AG04449 (cell line): ENCODE measurements around the gene IFRD2.

Experiments
- CTCF ChIA-PET: fragments of 350-600 bp; formaldehyde crosslinking; extraction: SDS; loops from one replicate; lab custom pipeline; 2021; ENCODE audit warnings: antibody characterized with exemption; lab: Yijun Ruan, JAX
- POLR2A ChIA-PET: fragments of 400-600, 350-600 bp; formaldehyde crosslinking; extraction: SDS; loops from one replicate; lab custom pipeline; 2020; ENCODE audit warnings: antibody characterized with exemption, inconsistent platforms; lab: Yijun Ruan, JAX
- DNase-seq: peaks from one replicate; pipeline ENCODE4 v3.0.0-alpha.2; 2010; ENCODE audit warnings: low read depth, low spot score
- H3K4me3 ChIP-seq: 2 replicates; pipeline ENCODE4 v1.5.1; 2011; ENCODE audit warnings: low read depth, mild to moderate bottlenecking, control low read depth, low read length
- TF ChIP-seq, protein P1 (sequence below): IDR thresholded peaks from one replicate; pipeline ENCODE4 v1.5.1; 2011; ENCODE audit warnings: mild to moderate bottlenecking, moderate library complexity, low read length, control low read depth, inconsistent platforms; ENCODE audit not compliant: insufficient read depth; ENCODE audit errors: missing control alignments

Gene IFRD2

DNA sequence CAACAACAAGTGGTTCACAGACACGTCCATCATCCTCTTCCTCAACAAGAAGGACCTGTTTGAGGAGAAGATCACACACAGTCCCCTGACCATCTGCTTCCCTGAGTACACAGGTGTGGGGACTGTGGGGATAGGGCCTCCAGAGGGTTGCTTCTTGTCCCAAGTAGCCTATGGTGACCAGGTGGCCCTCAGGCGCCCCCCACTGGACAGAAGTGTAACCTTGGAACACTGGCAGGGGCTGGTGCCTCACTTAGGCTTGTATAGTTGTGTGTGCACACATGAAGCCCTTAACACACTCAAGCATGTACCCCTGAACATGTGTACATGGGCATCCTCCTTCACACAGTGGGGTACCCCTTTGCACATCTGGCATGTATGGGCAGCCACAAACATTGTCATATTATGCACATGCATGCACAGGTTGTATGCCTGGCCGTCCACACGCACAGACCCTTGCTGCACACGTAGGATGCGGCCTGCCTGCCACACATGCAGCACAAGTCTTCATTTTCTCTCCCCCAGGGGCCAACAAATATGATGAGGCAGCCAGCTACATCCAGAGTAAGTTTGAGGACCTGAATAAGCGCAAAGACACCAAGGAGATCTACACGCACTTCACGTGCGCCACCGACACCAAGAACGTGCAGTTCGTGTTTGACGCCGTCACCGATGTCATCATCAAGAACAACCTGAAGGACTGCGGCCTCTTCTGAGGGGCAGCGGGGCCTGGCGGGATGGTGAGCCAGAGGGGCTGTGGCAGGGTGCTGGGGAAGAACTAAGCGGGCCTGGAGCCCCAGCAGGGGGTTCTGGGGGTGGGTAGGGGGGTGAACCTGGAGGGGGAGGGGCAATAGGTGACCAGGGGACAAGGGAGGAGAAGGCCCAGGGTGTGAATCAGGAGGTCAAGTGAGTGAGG, 35.0 kb downstream of the IFRD2 start:
- CTCF ChIA-PET = interaction anchor here (1.2 to 47.4 kb wide), 4 partner anchors 9 to 63 kb away, joined by 3 to 1609 read pairs (median 829); partner anchors contain the start of genes GNAI2, GNAT1, LSMEM2 and SEMA3B
- H3K4me3 ChIP-seq = no peak overlapping the region
- TF ChIP-seq, protein P1, sequence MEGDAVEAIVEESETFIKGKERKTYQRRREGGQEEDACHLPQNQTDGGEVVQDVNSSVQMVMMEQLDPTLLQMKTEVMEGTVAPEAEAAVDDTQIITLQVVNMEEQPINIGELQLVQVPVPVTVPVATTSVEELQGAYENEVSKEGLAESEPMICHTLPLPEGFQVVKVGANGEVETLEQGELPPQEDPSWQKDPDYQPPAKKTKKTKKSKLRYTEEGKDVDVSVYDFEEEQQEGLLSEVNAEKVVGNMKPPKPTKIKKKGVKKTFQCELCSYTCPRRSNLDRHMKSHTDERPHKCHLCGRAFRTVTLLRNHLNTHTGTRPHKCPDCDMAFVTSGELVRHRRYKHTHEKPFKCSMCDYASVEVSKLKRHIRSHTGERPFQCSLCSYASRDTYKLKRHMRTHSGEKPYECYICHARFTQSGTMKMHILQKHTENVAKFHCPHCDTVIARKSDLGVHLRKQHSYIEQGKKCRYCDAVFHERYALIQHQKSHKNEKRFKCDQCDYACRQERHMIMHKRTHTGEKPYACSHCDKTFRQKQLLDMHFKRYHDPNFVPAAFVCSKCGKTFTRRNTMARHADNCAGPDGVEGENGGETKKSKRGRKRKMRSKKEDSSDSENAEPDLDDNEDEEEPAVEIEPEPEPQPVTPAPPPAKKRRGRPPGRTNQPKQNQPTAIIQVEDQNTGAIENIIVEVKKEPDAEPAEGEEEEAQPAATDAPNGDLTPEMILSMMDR = peak; percentile 58
- no peak for DNase-seq
- POLR2A ChIA-PET = no interaction called here

DNA sequence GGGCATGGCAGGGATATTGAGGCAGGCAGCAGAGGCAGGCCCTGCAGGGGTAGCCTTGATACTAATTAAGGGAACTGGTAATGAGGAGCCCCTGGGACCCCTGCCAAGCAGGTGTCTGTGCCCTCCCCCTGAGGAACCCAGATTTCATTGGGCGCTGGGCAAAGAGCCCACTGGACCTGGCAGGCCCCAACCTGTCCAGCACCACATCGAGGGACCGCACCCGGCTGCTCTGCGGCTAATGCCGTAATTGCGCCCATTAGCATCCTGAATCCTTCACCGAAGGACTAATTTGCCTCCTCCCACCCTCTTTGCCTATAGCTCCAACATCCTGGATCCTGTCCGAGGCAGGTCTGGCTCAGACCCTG, 37.0 kb downstream of the IFRD2 start:
- DNase-seq = no peak
- TF ChIP-seq, protein P1 = no peak
- POLR2A ChIA-PET = interaction anchor here (1.6 kb wide), 1 partner anchor 20 kb away, joined by 4 read pairs; no protein-coding TSS in a partner anchor
- no peak overlapping the region for H3K4me3 ChIP-seq
- CTCF ChIA-PET = interaction anchor here (6.8 to 47.4 kb wide), 3 partner anchors 11 to 61 kb away, joined by 49 to 1609 read pairs (median 1609); partner anchors contain the start of genes GNAI2, GNAT1, LSMEM2 and SEMA3B

DNA sequence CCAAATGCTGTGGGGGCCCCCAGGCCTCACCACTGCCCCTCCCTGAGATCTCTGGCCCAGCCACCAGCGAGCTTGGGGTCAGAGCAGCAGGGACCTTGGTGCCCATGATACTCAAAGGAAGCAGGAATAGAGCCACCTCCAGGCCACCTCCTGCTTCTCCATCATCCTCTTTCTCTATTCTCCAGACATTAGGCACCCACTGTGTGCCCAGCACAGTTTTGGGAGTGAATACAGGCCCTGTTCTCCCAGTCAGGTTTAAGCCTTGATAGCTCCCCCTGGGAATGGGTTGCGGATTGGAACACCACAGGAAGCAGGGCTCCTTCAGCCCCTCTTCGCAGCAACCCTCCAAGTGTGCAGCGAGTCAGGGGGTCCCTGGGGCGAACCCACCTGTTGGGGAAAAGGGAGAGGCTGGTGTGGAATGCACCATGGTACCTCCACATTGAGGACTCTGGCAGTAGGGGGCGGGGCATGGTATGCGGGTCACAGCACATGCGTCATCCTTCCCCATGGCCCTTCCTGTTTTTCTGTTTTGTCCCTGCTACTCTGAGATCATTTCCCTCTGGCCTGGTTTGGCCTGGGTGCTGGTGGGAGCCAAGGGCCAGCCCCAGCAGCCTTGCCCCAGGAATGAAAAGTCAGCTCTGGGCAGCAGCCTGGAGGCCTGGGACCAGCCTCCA, 37.5 kb downstream of the IFRD2 start:
- CTCF ChIA-PET = interaction anchor here (6.8 to 47.4 kb wide), 3 partner anchors 11 to 61 kb away, joined by 49 to 1609 read pairs (median 1609); partner anchors contain the start of genes GNAI2, GNAT1, LSMEM2 and SEMA3B
- TF ChIP-seq, protein P1 = no peak
- POLR2A ChIA-PET = interaction anchor here (1.2 to 1.6 kb wide), 2 partner anchors 10 to 20 kb away, joined by 3 to 4 read pairs; no protein-coding TSS in a partner anchor
- DNase-seq = no peak
- H3K4me3 ChIP-seq = no peak overlapping the region

DNA sequence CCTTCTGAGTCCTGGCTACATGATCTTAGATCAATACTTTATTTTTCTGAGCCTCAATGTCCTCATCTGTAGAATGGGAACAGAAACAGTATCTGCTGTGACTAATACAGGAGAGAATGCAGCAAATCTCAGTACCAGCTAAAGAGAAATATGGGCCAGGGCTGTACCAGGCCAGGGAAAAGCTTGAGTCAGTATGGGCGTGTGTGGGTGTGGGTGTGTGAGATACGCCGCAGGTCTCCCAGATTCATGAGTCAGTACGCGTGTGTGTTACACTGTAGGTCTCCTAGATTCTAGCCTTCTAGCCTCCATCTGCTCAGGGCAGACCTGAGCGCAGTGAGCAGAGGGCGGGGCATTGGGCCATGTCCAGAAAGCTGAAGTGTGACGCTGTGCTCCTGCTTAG, 41.0 kb downstream of the IFRD2 start:
- POLR2A ChIA-PET = interaction anchor here (1.2 to 2.5 kb wide), 3 partner anchors 13 to 15 kb away, joined by 5 to 10 read pairs (median 5); partner anchors contain the start of gene GNAI2
- TF ChIP-seq, protein P1 = no peak
- CTCF ChIA-PET = interaction anchor here (1.6 to 47.4 kb wide), 3 partner anchors 13 to 57 kb away, joined by 8 to 1609 read pairs (median 1609); partner anchors contain the start of genes GNAI2, LSMEM2 and SEMA3B
- no peak for DNase-seq
- H3K4me3 ChIP-seq = no peak overlapping the region

DNA sequence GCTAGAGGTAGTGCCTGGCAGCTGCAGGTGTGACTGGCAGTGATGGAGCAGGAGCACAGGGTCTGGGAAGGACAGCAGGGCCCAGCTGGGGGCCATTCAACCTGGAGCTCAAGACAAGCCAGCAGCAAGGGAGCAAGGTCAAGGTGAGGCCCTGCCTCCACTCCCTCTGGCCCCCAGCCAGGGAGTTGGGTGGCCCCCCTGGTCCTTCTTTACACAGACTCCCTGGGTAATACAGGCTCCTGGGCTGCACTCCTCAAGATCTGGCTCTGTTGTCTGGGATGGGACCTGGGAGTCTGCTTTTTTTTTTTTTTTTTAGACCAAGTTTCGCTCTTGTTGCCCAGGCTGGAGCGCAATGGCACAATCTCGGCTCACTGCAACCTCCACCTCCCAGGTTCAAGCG, 41.7 kb downstream of the IFRD2 start:
- TF ChIP-seq, protein P1 = no peak
- ChIA-PET POLR2A (interaction anchor here (0.5 to 2.5 kb wide), 5 partner anchors 10 to 492 kb away, joined by 3 to 10 read pairs (median 5); partner anchors contain the start of gene GNAI2), CTCF (interaction anchor here (11.0 to 47.4 kb wide), 3 partner anchors 12 to 58 kb away, joined by 125 to 1609 read pairs (median 1609); partner anchors contain the start of genes GNAI2, GNAT1, LSMEM2 and SEMA3B)
- no peak for DNase-seq
- H3K4me3 ChIP-seq = no peak overlapping the region
